RWPE2 (cell line): ENCODE results near the gene LRMDA.

Source experiments
- ATAC-seq: fragments of 200-7000 bp; cut with Tn5 transposase; 3 replicates; pipeline ENCODE4 v1.9.1; 2021; ENCODE audit warnings: low read depth
- DNase-seq: peaks from one replicate; pipeline ENCODE4 v3.0.0-alpha.2; 2020; ENCODE audit warnings: low spot score
- H3K27ac ChIP-seq: fragments of 450-650 bp; 2 replicates; pipeline ENCODE4 v1.5.1; 2017; ENCODE audit warnings: mild to moderate bottlenecking; ENCODE audit not compliant: poor library complexity, severe bottlenecking
- H3K27me3 ChIP-seq: fragments of 250-450 bp; sonication (Bioruptor Pico); 2 replicates; pipeline ENCODE4 v1.5.1; 2021; ENCODE audit warnings: mild to moderate bottlenecking, moderate library complexity; ENCODE audit not compliant: insufficient read depth, poor library complexity, severe bottlenecking
- H3K36me3 ChIP-seq: fragments of 250-450 bp; sonication (Bioruptor Pico); 2 replicates; pipeline ENCODE4 v1.5.1; 2020; ENCODE audit warnings: low read depth, mild to moderate bottlenecking, moderate library complexity
- H3K4me1 ChIP-seq: fragments of 250-450 bp; sonication (Bioruptor Pico); 2 replicates; pipeline ENCODE4 v1.5.1; 2021; ENCODE audit warnings: mild to moderate bottlenecking, moderate library complexity; ENCODE audit not compliant: insufficient read depth, poor library complexity, severe bottlenecking
- H3K4me3 ChIP-seq: fragments of 250-450 bp; sonication (Bioruptor Pico); 2 replicates; pipeline ENCODE4 v1.5.1; 2021; ENCODE audit warnings: mild to moderate bottlenecking, moderate library complexity; ENCODE audit not compliant: severe bottlenecking
- H3K9me3 ChIP-seq: fragments of 250-450 bp; sonication (Bioruptor Pico); 2 replicates; pipeline ENCODE4 v1.5.1; 2021; ENCODE audit warnings: mild to moderate bottlenecking, moderate library complexity; ENCODE audit not compliant: severe bottlenecking
- CTCF ChIP-seq: fragments of 450-650 bp; IDR thresholded peaks from one replicate; pipeline ENCODE4 v1.5.1; 2017; ENCODE audit warnings: mild to moderate bottlenecking, moderate library complexity; ENCODE audit not compliant: poor library complexity, severe bottlenecking

LRMDA gene

DNA sequence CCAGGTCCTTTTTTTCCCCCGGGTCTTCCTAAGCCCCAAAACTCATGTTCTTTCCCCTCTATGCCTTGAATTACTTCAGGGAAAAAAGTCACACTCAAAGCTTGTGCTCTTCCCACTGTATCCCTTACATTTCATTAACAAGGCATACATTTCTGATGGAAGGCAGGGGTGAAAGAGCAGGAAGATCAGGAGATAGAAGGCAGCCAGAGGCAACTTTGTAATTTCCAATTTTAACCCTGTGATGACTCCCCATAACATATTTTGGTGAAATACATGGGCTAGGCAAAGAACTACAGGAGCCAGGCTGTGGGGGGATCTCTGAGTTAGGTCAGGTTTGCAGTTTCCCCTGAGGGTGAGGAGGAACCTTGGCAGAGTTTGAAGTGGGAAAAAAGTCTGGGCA lies 635.0 kb downstream of the LRMDA start:
- no peak overlapping the region for H3K27ac ChIP-seq
- no peak for ATAC-seq
- H3K4me3 ChIP-seq: no peak overlapping the region
- H3K36me3 ChIP-seq: no peaks in the 10 kb centered on the region
- no peak for TF ChIP-seq CTCF
- no peaks in the 10 kb centered on the region for H3K9me3 ChIP-seq
- DNase-seq: no peak
- no peaks in the 10 kb centered on the region for H3K27me3 ChIP-seq
- no peaks in the 10 kb centered on the region for H3K4me1 ChIP-seq

DNA sequence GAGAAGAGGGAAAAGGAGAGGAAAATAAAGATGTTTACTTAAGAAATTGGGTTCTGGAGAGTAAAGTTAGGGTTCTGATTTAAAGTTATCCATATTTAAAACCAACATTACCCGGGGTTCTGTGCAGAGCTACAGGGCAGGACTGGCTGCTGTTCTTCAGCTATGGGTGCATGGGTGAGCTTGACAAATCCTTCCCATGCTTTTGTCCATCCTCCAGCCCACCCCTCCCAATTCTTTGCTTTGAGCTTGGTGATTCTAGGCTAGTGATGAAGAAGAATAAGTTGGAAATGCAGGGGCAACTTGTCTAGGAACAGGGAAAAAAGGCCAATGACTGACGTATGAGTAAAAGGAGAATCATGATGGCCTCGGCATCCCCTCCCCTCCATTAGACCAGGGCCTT lies 636.0 kb downstream of the LRMDA start:
- ATAC-seq (no peak), DNase-seq (no peak)
- no peaks in the 10 kb centered on the region for H3K27me3 ChIP-seq
- no peaks in the 10 kb centered on the region for H3K4me1 ChIP-seq
- no peak for TF ChIP-seq CTCF
- no peak overlapping the region for H3K27ac ChIP-seq
- H3K4me3 ChIP-seq: no peak overlapping the region
- H3K9me3 ChIP-seq: no peaks in the 10 kb centered on the region
- H3K36me3 ChIP-seq: no peaks in the 10 kb centered on the region

DNA sequence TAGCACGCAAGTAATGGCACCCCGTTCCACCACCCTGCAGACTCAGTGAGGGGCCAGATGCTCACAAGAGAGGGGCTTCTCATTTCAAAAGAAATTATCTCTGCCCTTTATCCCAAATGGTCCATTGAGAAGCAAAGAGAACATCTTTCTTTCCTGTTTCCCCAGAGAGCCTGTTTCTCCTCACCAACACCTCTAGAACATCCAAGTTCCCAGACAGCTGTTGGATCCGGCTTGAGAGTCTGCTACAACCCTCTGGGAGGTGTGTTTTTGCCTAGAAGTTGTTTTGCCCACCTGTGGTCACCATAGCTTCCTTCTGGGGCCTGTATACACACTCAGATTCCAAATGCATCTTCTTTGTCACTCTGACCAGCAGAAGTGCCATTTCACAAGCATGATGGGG lies 637.4 kb downstream of the LRMDA start:
- no peak for TF ChIP-seq CTCF
- Histone ChIP-seq H3K36me3 (no peaks in the 10 kb centered on the region), H3K27me3 (no peaks in the 10 kb centered on the region), H3K4me3 (no peak overlapping the region), H3K27ac (no peak overlapping the region), H3K4me1 (no peaks in the 10 kb centered on the region), H3K9me3 (no peaks in the 10 kb centered on the region)
- ATAC-seq: no peak
- no peak for DNase-seq

- H3K27ac ChIP-seq: no peak overlapping the region
- no peak for DNase-seq
Observed at GRCh38 chr10:76070916-76071315, 639.5 kb downstream of the LRMDA start.

More at GRCh38 chr10:76070916-76071315, 639.5 kb downstream of the LRMDA start:
- Histone ChIP-seq H3K27me3 (no peaks in the 10 kb centered on the region), H3K36me3 (no peaks in the 10 kb centered on the region), H3K4me3 (no peak overlapping the region), H3K4me1 (no peaks in the 10 kb centered on the region), H3K9me3 (no peaks in the 10 kb centered on the region)
- ATAC-seq: no peak
- no peak for TF ChIP-seq CTCF
